ENCODE measurements around the gene JMJD6. TPM values are rescaled to one million over a fixed set of nuclear protein-coding genes. Genes with fewer than 3 reads are reported as not detected.
A peak's percentile ranks its signal among the peaks of the same experiment; 100 is the strongest.

JMJD6 gene
- total and polyA plus RNA-seq, 2 experiments from 2014 or later = 19.3 to 44.8 TPM

DNA sequence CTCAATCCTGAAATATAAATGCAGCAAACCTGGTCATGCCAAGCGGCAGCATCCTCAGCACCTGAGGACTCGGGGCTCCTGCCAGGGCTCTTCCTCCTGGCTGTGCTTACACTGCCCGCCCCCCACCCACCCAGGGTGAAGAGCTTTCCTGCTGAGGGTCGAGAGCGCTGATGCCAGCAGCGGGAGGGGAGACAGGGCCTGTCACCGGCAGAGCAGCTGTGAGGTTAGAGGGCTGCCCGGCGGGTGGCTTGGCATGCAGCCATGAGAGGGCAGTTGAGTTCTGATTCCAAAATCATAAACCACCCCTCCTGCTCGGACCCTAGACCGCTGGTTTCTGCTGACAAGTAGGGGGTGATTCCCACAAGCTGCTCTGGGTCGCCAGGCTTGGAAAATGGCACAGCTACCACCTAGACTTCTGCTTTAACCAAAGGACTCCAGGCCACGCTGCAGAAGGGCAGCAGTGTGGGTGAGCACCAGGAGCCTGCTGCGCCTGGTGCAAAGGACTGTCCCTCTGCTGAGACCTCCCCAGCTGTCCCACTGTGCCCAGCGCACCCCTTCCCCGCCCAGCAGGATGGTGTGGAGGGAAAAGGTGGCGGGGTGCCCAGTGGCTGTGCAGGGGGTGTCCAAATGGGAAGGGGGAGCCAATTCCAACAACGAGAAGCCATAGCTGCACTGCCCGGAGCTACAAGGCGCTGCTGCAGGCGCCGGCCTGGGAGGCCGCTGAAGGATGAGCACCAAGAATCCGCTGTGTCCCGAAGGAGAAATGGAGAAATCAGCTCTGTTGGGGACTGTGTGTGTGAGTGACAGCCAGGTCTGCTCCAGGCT, 42.3 kb downstream of the JMJD6 start:
- Histone ChIP-seq H3K27me3 (no peaks in the 10 kb centered on the region), H3K9me2 (replicated peaks; ENCODE audit: insufficient read depth) (no peaks in the 10 kb centered on the region), H3K4me3 (no peak overlapping the region), H4K20me1 (ENCODE audit: insufficient read depth, poor library complexity, severe bottlenecking) (no peaks in the 10 kb centered on the region), H3K4me1 (ENCODE audit: insufficient read depth) (peaks cover 34% of the 10 kb centered on the region), H3K4me2 (no peak overlapping the region), H3K36me3 (replicated peaks; ENCODE audit: insufficient read depth, low read depth) (no peaks in the 10 kb centered on the region), H2AFZ (no peak overlapping the region), H3K27ac (no peak overlapping the region), H3K9me3 (ENCODE audit: low read depth) (no peaks in the 10 kb centered on the region), H3K79me2 (no peaks in the 10 kb centered on the region)
- TF ChIP-seq EZH2 (IDR thresholded peaks at IDR 0.05; ENCODE audit: borderline replicate concordance) (no peak), EZH2phosphoT487 (IDR thresholded peaks at IDR 0.05; ENCODE audit: low read depth, severe bottlenecking, unreplicated experiment) (no peak), CTCF (IDR thresholded peaks at IDR 0.05; ENCODE audit: poor library complexity) (no peak)
- DNase-seq (ENCODE audit: low spot score) = no peak
- 94% methylated on average over 25 of the region's 25 CpGs for WGBS (ENCODE audit: low lambda C conversion rate, missing lambda C conversion rate)

DNA sequence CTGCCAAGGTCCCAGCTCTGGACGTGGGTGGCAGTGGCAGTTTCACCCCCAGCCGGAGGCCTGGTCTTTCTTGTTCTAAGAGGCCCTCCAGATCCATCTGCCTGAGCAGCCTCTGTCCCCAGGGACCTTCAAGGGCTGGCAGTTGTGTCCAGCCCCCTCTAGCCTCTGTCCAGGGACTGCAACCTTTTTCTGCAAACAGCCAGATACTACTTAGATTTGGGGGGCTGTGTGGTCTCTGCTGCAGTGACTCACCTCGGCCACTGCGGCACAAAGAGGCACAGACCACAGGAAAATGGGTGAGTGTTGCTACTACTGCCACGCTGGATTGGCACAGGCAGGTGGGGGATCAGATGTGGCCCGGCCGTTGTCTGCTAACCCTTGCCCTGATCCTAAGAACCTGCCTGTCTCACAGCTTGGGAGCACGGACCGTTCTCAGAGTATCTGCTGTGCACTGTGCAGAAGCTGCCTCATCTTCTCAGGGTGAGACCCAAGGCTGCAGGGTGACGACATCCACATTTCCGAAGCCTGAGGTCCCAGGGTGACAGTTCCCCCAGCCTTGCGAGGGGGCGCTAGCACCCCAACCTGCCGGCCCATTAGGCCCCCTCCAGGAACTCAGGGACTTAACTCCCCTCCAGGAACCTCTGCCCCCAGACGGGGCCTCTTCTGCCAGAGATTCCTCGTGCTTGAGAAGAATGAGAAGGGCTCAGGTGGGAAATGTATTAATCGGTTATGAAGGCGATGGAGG, 43.2 kb downstream of the JMJD6 start:
- Histone ChIP-seq H4K20me1 (ENCODE audit: insufficient read depth, poor library complexity, severe bottlenecking) (no peaks in the 10 kb centered on the region), H3K4me3 (no peak overlapping the region), H3K27me3 (no peaks in the 10 kb centered on the region), H2AFZ (no peak overlapping the region), H3K4me2 (no peak overlapping the region), H3K27ac (no peak overlapping the region), H3K9me3 (ENCODE audit: low read depth) (no peaks in the 10 kb centered on the region), H3K79me2 (no peaks in the 10 kb centered on the region), H3K36me3 (replicated peaks; ENCODE audit: insufficient read depth, low read depth) (no peaks in the 10 kb centered on the region), H3K4me1 (ENCODE audit: insufficient read depth) (peaks cover 25% of the 10 kb centered on the region), H3K9me2 (replicated peaks; ENCODE audit: insufficient read depth) (no peaks in the 10 kb centered on the region)
- no peak for DNase-seq (ENCODE audit: low spot score)
- WGBS (ENCODE audit: low lambda C conversion rate, missing lambda C conversion rate) = 81% methylated on average over 18 of the region's 18 CpGs
- TF ChIP-seq CTCF (IDR thresholded peaks at IDR 0.05; ENCODE audit: poor library complexity) (peak; percentile 5), EZH2 (IDR thresholded peaks at IDR 0.05; ENCODE audit: borderline replicate concordance) (no peak)

GRCh38 chr17:76682296-76682695, 44.1 kb downstream of the JMJD6 start:
- H3K27ac ChIP-seq = peak overlapping the region; percentile 37
- TF ChIP-seq EZH2 (IDR thresholded peaks at IDR 0.05; ENCODE audit: borderline replicate concordance) (no peak), CTCF (IDR thresholded peaks at IDR 0.05; ENCODE audit: poor library complexity) (no peak), EZH2phosphoT487 (IDR thresholded peaks at IDR 0.05; ENCODE audit: low read depth, severe bottlenecking, unreplicated experiment) (no peak)
- 78% methylated on average over 10 of the region's 12 CpGs for WGBS (ENCODE audit: low lambda C conversion rate, missing lambda C conversion rate)
- no peaks in the 10 kb centered on the region for H3K79me2 ChIP-seq
- H4K20me1 ChIP-seq (ENCODE audit: insufficient read depth, poor library complexity, severe bottlenecking) = no peaks in the 10 kb centered on the region
- no peaks in the 10 kb centered on the region for H3K27me3 ChIP-seq
- no peak overlapping the region for H2AFZ ChIP-seq
- H3K4me2 ChIP-seq = no peak overlapping the region
- H3K36me3 ChIP-seq (replicated peaks; ENCODE audit: insufficient read depth, low read depth) = no peaks in the 10 kb centered on the region
- DNase-seq (ENCODE audit: low spot score) = no peak
- H3K9me3 ChIP-seq (ENCODE audit: low read depth) = no peaks in the 10 kb centered on the region
- H3K9me2 ChIP-seq (replicated peaks; ENCODE audit: insufficient read depth) = no peaks in the 10 kb centered on the region
- H3K4me1 ChIP-seq (ENCODE audit: insufficient read depth) = peaks cover 16% of the 10 kb centered on the region
- H3K4me3 ChIP-seq = no peak overlapping the region
